Stimulated activated CD8-positive, alpha-beta memory T cell treated with anti-CD3 and anti-CD28 coated beads, Interleukin-15, amount 100 ng/mL, for 1 hour (primary cell): ENCODE data around the gene SS18L1.

ENCODE experiments used
- DNase-seq: peaks from one replicate; pipeline ENCODE4 v3.0.0-alpha.2; 2020; ENCODE audit warnings: low read depth

The SS18L1 gene

DNA sequence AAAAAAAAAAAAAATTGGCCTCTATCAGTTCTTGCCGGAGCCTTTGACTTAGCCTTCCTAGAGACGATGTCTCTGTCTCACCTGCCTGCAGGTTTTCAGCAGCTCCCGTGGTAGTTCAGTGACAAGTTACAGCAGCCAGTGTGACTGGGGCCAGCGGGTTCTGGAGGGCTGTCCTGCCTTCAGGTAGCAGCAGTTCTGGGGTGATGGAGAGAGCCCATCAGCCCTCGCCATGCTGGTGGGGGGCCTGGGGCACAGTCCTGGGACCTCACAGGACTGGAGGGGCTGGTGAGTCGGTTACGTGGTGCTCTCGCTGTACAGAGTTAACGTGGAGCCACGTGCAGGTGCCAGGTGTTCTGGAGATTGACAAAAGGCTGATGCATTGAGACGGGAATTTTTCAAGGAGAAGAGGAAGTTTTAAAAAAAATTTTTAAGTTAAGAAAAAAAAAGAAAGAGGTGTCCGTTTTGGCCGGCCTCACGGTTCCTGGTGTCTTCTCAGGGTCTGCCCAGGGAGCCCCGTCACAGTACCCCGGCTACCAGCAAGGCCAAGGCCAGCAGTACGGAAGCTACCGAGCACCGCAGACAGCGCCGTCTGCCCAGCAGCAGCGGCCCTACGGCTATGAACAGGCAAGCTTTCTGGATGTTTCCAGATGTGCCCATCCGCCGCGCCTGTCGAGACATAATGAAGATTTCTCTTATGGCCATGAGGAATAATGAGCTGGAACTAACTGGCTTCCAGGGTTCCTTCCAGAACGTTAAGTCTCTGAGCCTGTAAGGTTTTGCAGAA is 30.6 kb downstream of the SS18L1 start:
- DNase-seq: no peak

DNA sequence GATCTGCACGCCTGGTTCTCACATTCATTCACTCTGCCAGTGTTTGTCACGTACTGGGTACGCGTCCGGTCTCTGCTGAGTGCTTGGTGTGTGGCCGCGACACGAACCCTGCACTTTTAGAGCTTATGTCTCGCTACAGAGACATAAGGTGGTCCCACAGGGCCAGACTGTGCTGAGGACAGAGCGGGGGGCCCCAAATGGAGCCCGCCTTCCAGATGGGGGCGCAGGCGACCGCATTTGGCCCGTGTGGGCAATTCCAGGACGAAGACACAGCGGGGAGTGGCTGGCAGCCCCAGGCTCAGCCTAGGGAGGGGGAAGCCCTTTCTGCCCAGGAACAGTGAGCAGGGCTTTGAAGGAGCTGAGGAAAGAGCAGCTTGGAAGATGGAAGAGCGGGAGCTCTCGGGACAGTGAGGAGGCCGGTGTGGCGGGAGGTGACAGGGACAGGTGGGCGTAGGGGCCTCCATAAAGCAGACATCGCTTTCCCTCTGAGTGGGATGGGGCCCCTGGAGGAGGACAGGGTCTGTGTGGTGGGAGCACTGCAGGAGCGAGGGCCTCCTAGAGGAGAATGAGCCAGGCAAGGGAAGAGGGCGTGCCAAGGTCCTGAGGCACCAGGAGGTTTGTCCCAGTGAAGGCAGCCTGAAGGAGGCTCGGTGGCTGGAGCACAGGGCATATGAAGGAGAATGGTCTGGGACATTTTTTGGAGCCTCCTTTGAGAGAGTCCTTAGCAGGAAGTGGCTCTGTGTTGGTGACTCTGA is 31.5 kb downstream of the SS18L1 start:
- no peak for DNase-seq

DNA sequence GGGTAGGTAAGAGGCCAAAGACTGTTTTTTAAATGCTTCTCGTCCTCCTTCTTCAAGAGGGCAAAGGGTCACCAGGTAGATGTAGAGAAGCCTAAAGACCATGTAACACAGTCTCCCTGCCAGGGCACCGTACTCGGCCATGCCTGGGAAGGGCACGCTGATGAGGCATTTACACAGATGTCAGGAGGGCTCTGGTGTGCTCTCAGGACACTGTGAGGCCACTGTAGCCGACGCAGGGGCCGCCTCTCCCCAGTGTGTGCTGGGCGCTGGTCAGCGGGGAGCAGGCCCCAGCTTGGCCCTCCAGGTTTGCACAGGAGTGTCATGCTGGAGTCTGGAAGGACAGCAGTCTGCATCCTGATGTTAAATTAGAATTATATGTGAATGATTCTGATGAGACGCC is 32.1 kb downstream of the SS18L1 start:
- DNase-seq: no peak

DNA sequence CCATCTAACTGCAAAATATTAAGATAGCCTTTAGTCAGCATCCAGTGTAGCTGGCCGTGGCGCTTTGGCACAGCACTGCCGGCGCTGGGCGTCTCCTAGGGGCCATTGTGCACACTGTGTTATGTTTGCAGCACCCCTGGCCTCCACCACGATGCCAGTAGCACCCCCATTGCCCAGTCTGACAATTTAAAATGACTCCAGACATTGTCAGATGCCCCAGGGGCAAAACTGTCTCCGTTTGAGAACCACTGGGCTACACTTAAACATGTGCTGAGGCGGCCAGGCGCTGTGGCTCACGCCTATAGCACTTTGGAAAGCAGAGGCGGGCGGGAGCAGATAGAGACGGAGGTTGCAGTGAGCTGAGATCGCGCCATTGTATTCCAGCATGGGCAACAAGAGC is 33.3 kb downstream of the SS18L1 start:
- no peak for DNase-seq

DNA sequence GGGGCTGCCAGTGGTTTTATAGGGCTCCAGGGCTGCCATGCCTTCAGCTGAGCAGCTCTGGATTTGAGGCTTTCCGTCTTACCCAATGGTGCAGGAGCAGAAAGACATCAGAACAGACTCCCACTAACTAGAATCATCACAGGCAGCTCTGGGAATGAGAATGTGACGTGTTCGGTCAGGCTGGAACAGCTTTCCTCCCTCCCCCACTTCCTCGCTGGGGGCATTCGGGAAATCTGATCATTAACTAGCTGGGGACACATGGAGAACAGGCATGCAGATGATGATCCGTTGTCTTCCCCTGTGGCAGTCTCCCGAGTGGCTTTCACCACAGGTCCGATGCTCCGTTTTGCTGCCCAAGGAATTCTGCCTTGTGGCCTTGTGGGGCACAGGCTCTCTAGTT is 33.7 kb downstream of the SS18L1 start:
- no peak for DNase-seq

DNA sequence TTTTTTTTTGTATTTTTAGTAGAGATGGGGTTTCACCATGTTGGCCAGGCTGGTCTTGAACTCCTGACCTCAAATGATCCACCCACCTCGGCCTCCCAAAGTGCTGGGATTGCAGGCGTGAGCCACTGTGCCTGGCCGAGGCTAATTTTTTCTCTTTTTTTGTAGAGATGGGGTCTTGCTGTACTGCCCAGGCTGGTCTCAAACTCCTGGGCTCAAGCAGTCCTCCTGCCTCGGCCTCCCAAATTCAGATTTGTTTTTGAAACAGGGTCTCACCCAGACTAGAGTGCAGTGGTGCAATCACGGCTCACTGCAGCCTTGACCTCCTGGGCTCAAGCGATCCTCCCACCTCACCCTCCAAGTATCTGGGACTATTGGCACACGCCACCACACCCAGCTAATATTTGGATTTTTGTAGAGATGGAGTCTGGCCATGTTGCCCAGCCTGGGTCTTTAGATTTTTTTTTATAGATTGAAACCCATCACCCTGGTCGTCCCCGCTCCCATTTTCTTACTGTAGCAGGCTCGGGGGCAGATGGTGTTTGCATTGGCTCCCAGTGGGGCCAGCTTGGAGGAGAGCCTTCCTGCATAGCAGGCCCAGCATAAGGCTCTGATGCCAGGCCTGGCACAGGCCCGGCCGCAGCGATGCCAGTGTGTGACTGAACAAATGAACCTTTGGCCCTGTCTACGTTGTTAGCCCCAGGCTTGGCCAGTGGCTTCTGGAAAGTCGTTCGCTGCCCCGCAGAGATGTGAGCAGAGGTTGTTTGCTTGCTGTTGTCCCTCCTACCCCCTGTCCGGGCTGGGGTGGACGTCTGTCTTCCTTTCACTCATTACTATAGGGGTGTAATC is 35.0 kb downstream of the SS18L1 start:
- DNase-seq: no peak

DNA sequence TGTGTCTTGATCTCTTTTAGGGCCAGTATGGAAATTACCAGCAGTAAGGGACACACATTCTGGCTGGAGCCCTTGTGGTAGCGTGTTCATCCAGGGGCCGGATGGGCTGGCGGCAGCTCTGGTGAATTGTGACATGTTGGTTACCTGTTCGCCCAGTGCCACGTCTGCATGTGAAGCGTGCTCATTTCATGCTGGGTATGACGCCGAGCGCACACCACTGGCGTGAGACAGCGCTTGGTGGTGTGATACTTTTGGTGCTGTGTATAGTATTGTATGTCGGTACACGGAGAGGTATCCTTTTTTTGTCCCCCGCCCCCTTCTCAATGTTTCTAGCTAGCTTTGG is 35.6 kb downstream of the SS18L1 start:
- DNase-seq: no peak

DNA sequence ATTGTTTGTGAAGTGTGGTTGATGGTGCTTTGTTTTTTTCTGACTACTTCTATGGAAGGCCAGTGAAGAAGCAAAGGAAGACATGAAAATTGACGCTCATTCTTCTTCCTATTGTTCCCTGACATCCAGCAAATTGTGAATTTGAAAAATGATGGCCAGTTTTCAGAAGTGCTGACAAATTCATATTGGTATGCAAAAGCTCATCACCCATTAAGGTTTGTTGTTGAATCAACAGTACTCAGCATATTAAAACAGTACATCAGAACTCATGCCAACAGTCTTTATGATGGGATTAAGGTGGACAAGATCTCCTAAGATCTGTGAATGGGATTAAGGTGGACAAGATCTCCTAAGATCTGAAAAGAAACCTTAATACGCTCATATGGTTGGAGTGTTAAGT is 38.2 kb downstream of the SS18L1 start:
- DNase-seq: no peak

DNA sequence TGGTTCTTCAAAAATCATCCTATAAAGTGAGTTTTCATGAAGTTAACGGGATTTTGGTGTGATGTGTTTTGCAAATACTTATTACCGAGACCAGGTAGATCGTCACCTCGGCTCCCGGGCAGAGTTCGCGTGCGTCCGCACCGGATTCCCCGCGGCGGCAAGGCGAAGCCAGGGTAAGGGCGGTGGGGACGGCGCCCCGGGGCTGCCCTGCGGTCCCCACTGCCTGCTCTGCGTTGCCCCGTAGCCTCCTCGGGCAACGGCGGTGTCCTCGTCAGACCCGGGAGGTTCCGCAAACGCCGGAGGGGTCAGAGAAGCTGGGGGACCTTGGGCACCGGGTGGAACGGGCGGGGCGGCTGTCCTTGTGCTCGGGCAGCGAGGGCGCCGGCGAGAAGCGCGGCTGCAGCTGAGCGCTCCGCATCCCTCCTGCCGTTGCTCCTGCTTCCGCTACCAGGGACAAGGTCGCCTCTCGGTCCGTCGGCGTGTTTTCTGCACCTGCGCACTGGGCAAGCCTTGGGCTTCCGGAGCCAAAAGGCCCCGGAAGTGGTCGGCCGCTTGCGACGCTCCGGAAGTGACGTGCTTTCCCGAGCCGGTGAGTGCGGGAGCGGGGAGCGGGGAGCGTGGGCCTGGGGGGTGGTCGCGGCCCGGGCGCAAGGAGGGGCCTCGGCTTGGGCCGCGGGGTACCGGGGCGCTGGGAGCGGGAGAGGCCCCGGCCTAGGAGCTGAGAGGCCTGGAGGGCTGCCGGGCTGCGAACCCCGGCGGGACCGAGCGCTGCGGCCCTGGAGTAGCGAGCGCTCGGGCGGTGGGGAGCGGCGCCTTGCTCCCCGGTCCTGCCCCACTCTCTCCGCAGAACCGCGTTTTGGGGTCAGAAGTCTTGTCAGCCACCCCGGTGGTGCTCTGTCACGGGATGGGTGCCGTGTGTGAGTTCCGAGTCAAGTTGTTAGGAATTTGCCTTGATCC is 39.2 kb downstream of the SS18L1 start, which contains the start of gene MTG2:
Gene MTG2, plus strand, starts transcription at position 560 of the 957 bp plus-strand sequence. CDS start 10,393 bp downstream, outside the sequence.
- peak; percentile 81 for DNase-seq

DNA sequence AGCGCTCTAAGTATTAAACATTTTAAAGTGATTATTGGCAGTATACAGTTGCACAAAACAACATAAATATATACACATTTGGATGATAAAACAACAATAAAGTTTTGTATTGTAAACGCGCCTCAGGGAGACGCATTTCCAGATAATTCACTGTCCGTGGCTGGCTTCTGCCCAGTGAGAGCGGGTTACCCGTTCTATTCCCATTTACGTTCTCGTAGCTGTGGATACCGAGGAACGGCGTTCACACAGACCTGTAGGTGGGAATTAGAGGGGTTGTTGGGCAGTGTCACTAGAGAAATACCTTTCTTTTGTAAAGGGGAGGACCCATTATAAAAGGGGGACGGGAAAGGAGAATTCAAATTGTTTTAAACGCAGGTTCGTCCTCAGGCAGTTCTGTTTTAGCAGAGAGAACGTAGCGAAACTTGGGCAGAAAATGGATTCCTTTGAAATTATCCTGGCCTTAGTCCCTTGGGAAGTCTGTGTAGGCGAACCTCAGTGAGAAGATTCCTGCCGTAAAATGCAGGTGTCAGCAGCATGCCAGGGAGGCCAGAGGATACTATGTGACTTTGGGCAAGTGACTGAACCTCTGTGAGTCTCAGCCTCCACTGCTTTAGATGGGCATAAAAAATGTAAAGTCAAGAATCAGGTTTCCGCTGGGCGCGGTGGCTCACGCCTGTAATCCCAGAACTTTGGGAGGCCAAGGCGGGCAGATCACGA is 40.0 kb downstream of the SS18L1 start:
- no peak for DNase-seq

DNA sequence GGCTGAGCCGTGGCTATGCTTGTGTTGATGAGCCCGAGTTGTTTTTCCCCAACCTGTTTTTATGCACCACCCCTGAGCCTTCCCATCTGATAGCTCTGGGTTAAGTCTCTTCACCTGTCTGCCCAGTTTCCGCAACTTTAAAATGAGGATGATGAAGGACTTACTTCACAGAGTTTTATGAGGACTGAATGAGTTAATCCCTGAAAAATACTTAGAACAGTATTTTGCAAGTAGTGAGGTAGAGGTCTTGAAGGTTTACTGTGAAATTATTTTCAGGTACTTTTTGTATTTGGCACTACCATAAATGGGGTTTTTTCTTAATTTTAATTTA is 42.5 kb downstream of the SS18L1 start:
- DNase-seq: no peak

DNA sequence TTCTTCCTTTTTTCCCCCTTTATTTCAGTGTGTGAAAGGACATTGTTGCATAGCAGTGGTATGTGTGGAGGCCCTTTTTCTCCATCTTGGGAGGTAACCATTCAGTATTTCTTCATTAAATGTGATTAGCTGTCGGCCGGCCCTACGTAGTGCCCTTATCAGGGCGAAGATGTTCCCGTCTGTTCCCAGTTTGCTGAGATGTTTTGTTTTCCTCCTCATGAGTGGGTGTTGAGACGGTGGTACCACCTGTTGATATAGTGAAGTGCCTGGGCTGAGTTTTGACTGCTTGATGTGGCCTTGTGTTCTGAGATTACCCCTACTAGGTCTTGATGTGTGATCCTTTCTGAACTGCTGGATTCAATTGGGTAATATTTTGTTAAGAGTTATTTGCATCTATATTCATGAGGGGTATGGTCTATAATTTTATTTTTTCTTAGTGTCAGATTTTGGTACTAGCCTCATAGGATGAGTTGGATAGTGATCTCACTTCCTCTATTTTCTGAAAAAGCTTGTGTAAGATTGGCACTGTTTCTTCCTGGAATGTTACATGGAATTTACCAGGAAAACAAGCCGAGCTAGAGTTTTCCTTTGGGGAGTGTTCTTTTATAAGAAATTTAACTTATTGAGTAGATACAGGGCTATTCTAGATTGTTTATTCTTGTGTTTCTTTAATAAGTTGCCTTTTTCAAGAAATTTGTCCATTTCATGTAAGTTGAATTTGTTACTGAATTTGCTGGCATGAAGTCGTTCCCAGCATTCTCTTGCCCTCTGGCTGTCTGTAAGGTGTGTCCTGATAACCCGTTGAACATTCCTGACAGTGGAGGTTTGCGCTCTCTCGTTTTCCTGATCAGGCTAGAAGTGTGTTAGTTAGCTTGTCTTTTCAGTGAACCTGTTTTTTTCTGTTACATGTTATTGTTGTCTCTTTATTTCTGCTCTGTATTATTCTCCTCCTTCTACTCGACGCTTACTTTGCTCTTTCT is 43.6 kb downstream of the SS18L1 start:
- DNase-seq: no peak

DNA sequence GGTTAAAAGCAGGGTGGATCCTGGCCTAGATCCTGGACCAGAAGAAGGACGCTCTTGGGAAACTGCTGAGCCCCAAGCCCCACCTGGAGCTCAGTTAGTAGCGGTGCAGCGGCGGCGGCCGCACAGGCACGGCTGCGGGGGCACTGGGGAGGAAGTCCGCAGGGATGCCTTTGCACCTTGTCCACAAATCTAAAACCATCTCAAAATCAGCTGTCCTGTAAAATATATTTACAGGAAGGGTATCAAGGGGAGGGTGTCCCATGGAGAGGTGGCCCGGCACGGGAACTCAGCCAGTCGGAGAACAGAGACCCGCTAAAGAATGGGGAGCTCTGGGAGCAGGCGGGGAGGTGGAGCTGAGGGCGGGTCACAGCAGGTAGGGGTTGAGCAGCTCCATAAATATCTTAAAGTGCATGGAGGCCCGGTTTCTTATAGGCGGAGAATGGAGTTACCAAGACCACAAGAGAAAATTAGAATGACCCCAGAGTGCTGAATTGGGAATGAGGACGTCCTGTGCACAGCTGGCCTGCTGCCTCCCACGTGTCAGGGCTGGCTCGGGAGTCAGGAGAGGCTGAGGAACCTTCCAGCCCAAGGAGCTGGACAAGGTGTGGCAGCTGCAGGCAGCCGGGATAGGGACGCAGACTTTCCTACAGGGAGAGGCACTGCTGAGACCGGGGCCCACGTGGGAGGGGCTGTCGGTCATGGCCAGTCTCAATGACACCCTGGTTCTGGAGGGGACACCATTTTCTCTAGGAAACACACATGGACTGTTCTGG is 47.3 kb downstream of the SS18L1 start:
- no peak for DNase-seq

DNA sequence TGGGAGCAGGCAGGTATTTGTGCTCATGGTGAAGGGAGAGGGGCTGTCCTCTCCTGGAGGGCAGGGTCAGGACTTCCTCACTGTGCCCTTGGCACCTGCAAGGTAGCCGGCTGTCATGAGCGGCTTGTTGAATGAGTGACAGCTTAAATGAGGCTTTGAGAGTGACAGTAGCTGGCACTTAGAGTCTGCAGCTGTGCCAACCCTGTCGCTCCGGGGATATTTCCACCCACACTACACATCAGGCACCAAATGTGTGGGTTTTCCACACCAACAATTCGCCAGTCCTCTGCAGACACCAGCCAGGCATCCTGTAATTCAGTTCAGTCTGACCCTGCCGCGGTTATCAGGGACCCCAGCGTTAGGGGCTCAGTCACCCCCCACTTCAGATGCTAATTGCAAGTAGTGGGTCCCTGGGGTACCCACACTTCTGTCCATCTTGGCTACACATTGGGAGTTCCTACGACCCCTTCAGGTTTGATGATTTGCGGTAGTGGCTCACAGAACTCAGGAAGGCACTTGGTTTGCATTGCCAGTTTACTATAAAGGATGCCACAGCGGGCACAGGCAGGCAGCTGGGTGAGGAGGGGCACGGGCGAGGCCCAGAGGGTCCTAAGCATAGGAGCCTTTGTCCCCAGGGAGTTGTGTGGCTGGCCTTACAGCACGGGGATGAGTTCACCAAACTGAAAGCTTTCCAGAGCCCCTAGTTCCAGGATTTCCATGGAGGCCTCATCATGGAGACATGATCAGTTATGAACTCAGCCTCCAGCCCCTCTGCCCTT is 48.4 kb downstream of the SS18L1 start:
- no peak for DNase-seq

DNA sequence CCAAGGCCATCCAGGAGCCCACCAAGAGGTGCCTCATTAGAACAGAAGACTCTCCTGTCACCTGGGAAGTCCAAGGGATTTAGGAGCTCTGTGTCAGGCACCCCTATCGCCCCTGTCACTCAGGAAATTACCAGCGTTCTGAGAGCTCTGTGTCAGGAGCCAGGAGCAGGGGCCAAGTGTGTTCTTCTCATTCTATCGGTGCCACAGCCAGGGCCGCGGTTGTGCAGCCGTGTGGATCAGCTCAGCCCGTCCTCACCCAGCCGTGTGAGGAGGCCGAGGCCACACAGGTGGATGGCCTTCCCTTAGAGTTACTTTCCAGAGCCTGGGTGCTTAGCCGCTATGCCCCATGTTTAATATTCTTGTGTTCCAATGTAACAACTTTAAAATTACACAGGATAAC is 49.1 kb downstream of the SS18L1 start:
- DNase-seq: no peak

DNA sequence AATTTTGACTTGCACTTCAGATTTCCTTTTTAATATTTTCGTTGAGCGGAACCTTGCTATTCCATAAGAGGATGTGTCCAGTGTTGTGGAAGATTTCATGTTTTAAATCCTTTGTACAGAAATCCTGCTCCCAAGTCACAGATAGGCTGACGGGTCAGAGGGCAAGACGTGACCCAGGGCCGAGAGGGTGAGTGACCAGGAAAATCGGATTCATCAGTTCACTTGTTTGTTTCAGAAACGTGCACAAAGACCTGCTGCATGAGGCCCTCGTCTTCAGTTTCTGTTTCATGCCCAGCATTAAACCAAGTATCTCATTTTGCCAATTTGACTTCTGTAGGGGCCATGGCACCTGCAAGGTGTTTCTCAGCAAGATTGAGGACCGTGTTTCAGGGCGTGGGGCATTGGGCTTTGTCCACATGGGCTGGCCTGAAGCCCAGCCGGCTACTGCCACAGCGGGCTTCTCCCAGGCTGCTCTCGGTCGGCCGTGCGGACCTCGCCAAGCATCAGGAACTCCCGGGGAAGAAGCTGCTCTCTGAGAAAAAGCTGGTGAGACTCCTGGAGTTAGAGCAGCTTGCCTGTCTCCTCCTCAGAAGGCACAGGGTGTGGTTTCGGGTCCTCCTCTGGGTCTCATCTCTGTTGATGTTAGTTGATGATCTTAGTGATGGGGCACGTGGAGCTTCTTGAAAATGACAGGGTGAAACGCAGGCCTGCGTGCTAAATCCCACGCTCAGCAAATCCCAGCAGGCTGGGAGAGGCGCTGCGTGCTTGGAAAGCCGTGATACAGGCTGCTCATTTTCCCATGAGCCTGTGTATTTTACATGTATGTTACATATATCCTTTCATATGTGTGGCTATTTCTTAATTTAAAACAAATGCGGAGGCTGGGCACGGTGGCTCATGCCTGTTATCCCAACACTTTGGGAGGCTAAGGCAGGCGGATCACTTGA is 49.8 kb downstream of the SS18L1 start:
- DNase-seq: no peak

DNA sequence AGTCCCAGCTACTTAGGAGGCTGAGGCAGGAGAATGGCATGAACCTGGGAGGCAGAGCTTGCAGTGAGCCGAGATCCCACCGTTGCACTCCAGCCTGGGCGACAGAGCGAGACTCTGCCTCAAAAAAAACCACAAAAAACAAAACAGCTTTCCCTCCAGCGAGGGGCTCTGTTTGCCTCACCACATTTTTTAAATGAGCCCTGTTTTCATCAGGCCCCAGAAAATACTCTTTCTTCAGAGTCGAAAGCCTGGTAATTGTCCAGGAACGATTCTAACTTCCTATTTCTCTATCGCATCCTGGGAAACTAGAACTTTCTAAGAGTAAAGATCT is 51.5 kb downstream of the SS18L1 start:
- DNase-seq: no peak
